DOHH2 (cell line): ENCODE data around the gene ARIH2.
"Not testable (repeated sequence)": the region's sequence is repeated elsewhere in the genome, so short reads cannot be mapped to it uniquely, and the experiment has no call there.

Experiments
- EZH2phosphoT487 ChIP-seq: fragments of 200-600 bp; sonication (generic); IDR thresholded peaks from 2 replicates; pipeline ENCODE4 v1.6.1; 2017; ENCODE audit warnings: borderline replicate concordance, mild to moderate bottlenecking, antibody characterized with exemption, low read length, moderate library complexity, mixed read lengths
- TF ChIP-seq, protein P1 (sequence below): fragments of 200-600 bp; sonication (generic); IDR thresholded peaks from one replicate; pipeline ENCODE4 v1.5.1; 2014; ENCODE audit warnings: antibody characterized with exemption, mild to moderate bottlenecking, low read depth, low read length; ENCODE audit not compliant: poor library complexity, severe bottlenecking

GRCh38 chr3:49008627-49009026, 90.0 kb downstream of the ARIH2 start:
- TF ChIP-seq, protein P1, sequence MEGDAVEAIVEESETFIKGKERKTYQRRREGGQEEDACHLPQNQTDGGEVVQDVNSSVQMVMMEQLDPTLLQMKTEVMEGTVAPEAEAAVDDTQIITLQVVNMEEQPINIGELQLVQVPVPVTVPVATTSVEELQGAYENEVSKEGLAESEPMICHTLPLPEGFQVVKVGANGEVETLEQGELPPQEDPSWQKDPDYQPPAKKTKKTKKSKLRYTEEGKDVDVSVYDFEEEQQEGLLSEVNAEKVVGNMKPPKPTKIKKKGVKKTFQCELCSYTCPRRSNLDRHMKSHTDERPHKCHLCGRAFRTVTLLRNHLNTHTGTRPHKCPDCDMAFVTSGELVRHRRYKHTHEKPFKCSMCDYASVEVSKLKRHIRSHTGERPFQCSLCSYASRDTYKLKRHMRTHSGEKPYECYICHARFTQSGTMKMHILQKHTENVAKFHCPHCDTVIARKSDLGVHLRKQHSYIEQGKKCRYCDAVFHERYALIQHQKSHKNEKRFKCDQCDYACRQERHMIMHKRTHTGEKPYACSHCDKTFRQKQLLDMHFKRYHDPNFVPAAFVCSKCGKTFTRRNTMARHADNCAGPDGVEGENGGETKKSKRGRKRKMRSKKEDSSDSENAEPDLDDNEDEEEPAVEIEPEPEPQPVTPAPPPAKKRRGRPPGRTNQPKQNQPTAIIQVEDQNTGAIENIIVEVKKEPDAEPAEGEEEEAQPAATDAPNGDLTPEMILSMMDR: not testable (repeated sequence)
- TF ChIP-seq EZH2phosphoT487: not testable (repeated sequence)
